HG03175 (cell line): ENCODE results near the gene UTP15.
A peak's percentile ranks its signal among the peaks of the same experiment; 100 is the strongest.

ENCODE experiments used
- ATAC-seq: cut with Tn5 transposase; IDR thresholded peaks from one replicate; pipeline ENCODE4 v1.9.1; 2021; ENCODE audit warnings: mild to moderate bottlenecking, moderate library complexity; ENCODE audit not compliant: unreplicated experiment

The UTP15 gene

GRCh38 chr5:73565139-73565968 lies at the start of gene UTP15, which contains the start of gene ANKRA2:
Gene UTP15, plus strand, starts transcription at chr5:73565743. Its CDS starts 1,602 bp downstream, at chr5:73567345.
Gene ANKRA2, minus strand, starts transcription at chr5:73565639. Its CDS starts 2,758 bp downstream, at chr5:73562881.
- ATAC-seq = peak; percentile 97

- peak; percentile 98 for ATAC-seq
Measured at GRCh38 chr5:73519531-73520283, 45.8 kb upstream of the UTP15 start.

- ATAC-seq = no peak
Measured at GRCh38 chr5:73522989-73523388, 42.6 kb upstream of the UTP15 start.

GRCh38 chr5:73523861-73524260 lies 41.7 kb upstream of the UTP15 start:
- no peak for ATAC-seq

- ATAC-seq = no peak
Measured at GRCh38 chr5:73525606-73526203, 39.8 kb upstream of the UTP15 start.

- ATAC-seq = no peak
Measured at GRCh38 chr5:73528248-73528647, 37.3 kb upstream of the UTP15 start.

- no peak for ATAC-seq
Measured at GRCh38 chr5:73529081-73529480, 36.5 kb upstream of the UTP15 start.

GRCh38 chr5:73531356-73531755 lies 34.2 kb upstream of the UTP15 start:
- ATAC-seq = no peak

GRCh38 chr5:73532195-73532594 lies 33.3 kb upstream of the UTP15 start:
- ATAC-seq = no peak

GRCh38 chr5:73534011-73534644 lies 31.4 kb upstream of the UTP15 start:
- no peak for ATAC-seq

- ATAC-seq = no peak
Measured at GRCh38 chr5:73534971-73535370, 30.6 kb upstream of the UTP15 start.

- no peak for ATAC-seq
Measured at GRCh38 chr5:73539730-73540129, 25.8 kb upstream of the UTP15 start.

- ATAC-seq = no peak
Measured at GRCh38 chr5:73540192-73540591, 25.4 kb upstream of the UTP15 start.

GRCh38 chr5:73542020-73542419 lies 23.5 kb upstream of the UTP15 start:
- no peak for ATAC-seq

- ATAC-seq = no peak
Measured at GRCh38 chr5:73544429-73545402, 20.8 kb upstream of the UTP15 start.

- no peak for ATAC-seq
Measured at GRCh38 chr5:73545403-73545779, 20.2 kb upstream of the UTP15 start.

GRCh38 chr5:73550016-73550415 lies 15.5 kb upstream of the UTP15 start:
- no peak for ATAC-seq

- no peak for ATAC-seq
Measured at GRCh38 chr5:73552642-73553041, 12.9 kb upstream of the UTP15 start.

- ATAC-seq = no peak
Measured at GRCh38 chr5:73558950-73559349, 6.6 kb upstream of the UTP15 start.

GRCh38 chr5:73564018-73564417 lies 1.5 kb upstream of the UTP15 start:
- no peak for ATAC-seq
